GM21619 (cell line): ENCODE results near the gene ARPC1A.
"Not testable (repeated sequence)": the region's sequence is repeated elsewhere in the genome, so short reads cannot be mapped to it uniquely, and the experiment has no call there.

ENCODE experiments used
- ATAC-seq: cut with Tn5 transposase; IDR thresholded peaks from one replicate; pipeline ENCODE4 v1.9.1; 2021; ENCODE audit not compliant: unreplicated experiment

Gene ARPC1A

GRCh38 chr7:99386584-99387238, 61.0 kb downstream of the ARPC1A start:
- no peak for ATAC-seq

GRCh38 chr7:99387239-99387635, 61.5 kb downstream of the ARPC1A start:
- ATAC-seq = not testable (repeated sequence)

- ATAC-seq = no peak
Measured at GRCh38 chr7:99387912-99388311, 62.2 kb downstream of the ARPC1A start.

- ATAC-seq = no peak
Measured at GRCh38 chr7:99389772-99390171, 64.1 kb downstream of the ARPC1A start.

- no peak for ATAC-seq
Measured at GRCh38 chr7:99390941-99391602, 65.4 kb downstream of the ARPC1A start.

- no peak for ATAC-seq
Measured at GRCh38 chr7:99392046-99392445, 66.3 kb downstream of the ARPC1A start.

GRCh38 chr7:99392659-99393354, 67.1 kb downstream of the ARPC1A start:
- ATAC-seq = no peak

- ATAC-seq = no peak
Measured at GRCh38 chr7:99393355-99394187, 67.9 kb downstream of the ARPC1A start.

- ATAC-seq = no peak
Measured at GRCh38 chr7:99394188-99394502, 68.4 kb downstream of the ARPC1A start.

- no peak for ATAC-seq
Measured at GRCh38 chr7:99395616-99396327, 70.1 kb downstream of the ARPC1A start.

- ATAC-seq = no peak
Measured at GRCh38 chr7:99396418-99397296, 71.0 kb downstream of the ARPC1A start.

GRCh38 chr7:99397297-99397983, 71.7 kb downstream of the ARPC1A start:
- no peak for ATAC-seq

GRCh38 chr7:99398891-99399445, 73.3 kb downstream of the ARPC1A start:
- ATAC-seq = no peak

- no peak for ATAC-seq
Measured at GRCh38 chr7:99399597-99399996, 73.9 kb downstream of the ARPC1A start.

GRCh38 chr7:99402854-99403253, 77.2 kb downstream of the ARPC1A start:
- no peak for ATAC-seq

GRCh38 chr7:99403764-99404163, 78.1 kb downstream of the ARPC1A start:
- ATAC-seq = no peak

- no peak for ATAC-seq
Measured at GRCh38 chr7:99404235-99404976, 78.7 kb downstream of the ARPC1A start.

- ATAC-seq = no peak
Measured at GRCh38 chr7:99404977-99405320, 79.3 kb downstream of the ARPC1A start.
